EH (cell line): Measurements from ENCODE around the gene APMAP.

Source experiments
- DNase-seq: peaks from one replicate; pipeline ENCODE4 v3.0.0-alpha.2; 2015; ENCODE audit warnings: low read depth

Gene APMAP

DNA sequence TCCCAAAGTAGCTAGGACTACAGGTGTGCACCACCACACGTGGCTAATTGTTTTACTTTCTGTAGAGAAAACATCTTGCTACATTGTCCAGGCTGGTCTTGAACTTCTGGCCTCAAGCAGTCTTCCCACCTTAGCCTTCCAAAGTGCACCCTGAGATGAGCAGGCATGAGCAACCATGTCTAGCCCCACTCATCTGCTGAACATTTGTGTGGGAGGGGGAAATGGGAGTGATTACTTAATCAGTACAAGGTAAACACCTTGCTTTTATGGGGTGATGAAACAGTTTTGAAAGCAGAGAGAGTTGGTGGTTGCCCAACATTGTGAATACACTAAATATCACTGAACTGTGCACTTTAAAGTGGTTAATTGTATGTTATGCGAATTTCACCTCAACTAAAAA is 5.3 kb downstream of the APMAP start:
- no peak for DNase-seq

DNA sequence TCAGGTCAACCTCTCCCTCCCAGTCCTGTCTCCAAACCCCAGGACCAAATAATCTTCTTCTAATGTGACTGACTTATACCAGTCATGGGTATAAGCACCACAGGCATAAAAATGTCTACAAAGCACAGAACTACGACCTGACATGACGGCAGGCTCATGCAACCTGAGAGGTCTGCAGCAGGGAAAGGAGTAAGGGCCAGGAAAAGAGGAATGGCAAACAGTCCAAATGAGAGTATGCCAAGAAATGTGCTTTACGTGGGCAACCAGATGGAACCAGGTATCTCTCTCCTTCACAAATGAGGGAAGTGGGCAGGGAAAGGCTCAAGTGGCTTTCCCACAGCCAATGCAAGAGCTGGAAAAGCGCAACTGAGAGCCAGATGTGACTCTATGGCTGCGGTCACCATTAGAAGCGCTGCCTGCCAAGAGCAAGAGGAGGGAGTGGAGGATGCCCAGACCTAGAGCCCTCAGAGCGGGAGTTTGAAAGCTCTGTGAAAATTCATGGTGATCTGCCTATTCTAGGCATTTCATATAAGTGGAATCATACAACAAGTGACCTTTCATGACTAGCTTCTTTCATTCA is 6.0 kb downstream of the APMAP start:
- DNase-seq: no peak

DNA sequence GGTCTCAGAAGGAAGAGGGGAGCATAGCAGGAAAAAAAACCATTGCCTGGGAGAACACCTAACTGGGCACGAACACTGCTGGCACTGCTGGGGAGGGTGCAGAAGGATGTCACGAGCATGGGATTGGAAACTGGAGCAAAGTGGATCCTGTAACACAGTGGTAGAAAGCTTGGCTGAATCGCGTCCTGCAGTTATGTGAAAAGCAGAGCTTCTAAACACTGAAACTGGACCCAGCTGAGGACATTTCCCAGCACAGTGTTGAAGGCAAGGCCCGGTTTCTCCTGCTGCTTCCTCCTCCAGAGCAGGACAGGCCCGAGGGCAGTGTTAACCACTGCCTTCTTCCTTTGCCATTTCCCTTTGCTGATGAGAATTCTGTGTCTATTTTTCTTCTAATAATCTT is 6.7 kb downstream of the APMAP start:
- DNase-seq: no peak

DNA sequence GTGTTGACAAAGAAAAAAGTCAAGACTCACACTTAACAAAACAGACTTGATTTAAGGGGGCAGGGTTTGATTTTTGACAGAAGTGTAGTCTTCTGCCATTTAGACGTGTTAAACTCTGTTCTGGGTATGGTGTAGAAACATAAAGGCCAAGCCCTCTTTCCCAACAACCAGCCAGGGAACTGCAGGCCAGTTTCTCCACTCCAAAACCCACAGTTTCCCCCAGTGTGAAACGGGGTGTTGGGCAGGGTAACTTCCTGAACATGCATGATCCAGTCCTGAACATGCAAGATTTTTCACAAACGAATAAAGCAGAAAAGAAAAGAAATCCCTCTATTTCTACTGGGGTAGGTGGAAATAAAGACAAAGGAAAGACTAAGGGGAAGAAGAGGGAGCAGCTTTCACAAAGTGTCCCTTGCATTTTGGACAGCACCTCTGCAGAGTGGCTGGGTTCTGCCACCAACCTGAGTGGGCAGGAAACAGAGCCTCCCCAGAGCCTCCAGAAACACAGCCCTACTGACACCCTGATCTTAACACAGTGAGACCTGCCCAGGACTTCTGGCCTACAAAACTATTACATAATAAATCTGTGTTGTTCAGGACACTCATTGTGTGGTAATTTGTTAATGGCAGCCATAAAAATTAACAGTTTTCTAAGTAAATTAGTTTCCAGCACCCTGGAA is 7.5 kb downstream of the APMAP start:
- no peak for DNase-seq

DNA sequence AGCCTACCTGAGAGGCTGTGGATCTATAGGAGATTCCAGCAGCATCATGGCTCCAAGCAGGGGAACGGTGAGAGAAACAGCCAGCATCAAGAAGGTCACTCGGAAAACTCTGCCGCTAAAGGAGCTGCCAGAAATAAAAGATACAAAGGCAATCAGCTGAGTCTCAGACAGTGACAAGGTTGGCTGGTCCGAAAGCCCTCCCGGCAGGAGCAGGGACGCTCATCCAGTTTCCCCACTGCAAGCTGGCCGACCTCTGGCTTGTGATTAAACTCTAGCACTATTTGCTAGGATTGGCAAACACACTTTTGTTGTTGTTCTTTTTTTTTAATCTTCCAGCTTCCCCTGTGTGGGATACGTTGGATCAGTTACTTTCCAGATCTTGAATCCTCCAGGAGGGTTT is 8.7 kb downstream of the APMAP start:
- no peak for DNase-seq

DNA sequence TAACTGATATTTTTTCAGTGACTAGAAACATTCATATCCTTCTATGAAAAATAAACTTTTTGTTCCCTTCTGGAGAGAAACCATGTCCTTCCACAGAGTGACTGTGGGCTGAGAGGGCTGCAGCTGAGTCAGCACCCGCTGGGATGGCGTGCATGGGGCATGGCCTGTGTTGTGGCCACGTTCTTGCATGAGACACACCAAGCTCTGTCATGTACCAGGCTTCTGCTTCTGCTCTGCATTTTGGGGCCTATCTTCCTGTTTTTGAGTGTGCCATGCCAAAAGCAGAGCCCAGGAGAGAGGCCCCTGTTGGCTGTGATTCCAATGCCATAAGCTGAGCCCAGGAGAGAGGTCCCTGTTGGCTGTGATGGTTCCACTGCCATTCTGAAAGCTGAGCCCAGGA is 10.8 kb downstream of the APMAP start:
- DNase-seq: no peak

DNA sequence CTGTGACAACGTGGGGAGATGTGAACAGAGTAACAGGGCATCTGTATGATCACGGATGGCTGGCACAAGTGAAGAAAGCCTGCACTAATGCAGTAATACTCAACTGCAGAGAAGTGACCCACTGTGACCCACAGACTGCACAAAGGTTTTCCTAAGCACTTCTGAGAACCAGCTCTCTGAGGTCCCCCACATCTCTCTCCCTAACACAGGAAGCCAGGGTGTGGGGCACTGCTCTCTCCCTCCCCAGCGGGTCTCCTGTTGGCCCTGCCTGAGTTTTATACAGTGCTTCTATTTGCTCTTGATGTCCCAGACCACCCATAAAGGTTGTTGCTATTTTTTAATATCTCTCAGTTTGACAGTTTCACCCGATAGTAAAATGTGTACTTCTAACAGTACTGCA is 11.3 kb downstream of the APMAP start:
- DNase-seq: no peak

DNA sequence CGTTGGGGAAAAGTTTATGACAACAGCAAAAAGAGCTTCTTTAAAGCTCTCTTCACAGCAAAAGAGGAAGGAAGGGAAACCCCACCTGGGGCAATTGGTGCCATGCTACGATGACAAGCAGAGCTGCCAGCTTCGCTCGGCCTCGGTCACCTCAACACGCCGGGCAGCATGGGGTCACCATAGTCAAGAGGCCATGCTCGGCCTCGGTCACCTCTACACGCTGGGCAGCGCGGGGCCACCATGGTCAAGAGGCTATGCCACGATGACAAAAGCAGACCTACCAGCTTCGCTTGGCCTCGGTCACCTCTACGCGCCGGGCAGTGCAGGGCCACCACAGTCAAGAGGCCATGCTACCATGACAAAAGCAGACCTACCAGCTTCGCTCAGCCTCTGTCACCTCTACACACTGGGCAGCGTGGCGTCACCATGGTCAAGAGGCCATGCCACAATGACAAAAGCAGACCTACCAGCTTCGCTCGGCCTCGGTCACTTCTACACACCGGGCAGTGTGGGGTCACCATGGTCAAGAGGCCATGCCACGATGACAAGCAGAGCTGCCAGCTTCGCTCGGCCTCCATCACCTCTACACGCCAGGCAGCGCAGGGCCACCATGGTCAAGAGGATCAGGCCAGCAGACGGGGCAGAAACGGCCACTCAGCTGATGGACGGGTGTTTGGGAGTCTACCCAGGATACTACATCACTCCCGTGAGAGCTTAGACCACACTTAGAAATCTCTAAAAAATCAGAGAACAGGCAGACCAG is 12.1 kb downstream of the APMAP start:
- DNase-seq: no peak

DNA sequence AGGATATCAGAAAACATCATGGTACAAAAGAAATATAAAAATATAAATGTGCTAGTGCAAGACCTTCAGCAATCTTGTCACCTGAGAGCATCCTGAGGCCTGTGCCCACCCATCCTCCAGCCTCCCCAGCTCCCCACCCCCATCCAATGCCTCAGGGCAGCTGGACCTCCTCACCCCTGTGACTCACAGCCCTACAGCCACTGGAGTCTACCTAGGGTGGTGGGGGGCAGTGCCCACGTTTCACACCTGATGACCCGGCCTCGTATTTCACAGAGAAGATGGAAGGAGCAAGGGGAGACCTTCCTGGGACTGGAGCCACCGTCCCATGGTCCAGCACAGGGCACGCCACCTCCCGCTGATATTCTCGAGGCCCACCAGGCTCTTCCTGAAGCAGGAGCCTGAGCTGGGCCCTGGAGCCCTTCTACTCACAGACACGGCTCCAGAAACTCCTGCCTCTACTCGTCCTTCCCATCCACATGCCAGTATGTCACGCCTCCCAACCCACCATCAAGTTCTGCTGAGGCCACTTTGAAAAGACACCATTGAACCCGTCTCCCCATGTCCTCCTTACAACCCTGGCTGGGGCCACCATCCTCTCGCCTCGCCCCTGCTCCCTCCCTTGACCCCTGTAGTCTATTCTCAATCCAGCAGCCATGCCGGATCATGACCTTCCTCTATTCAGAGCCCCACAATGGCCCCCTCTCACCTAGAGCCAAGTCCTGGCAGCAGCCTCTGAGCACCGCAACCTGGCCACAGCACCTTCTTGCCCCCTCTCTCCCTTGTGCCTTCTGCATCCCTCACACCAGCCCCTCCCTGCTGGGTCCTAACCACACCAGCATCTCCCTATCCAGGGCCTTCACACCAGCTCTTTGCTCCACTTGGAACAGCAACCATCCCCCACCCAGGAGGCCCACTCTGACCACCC is 13.3 kb downstream of the APMAP start:
- DNase-seq: no peak

DNA sequence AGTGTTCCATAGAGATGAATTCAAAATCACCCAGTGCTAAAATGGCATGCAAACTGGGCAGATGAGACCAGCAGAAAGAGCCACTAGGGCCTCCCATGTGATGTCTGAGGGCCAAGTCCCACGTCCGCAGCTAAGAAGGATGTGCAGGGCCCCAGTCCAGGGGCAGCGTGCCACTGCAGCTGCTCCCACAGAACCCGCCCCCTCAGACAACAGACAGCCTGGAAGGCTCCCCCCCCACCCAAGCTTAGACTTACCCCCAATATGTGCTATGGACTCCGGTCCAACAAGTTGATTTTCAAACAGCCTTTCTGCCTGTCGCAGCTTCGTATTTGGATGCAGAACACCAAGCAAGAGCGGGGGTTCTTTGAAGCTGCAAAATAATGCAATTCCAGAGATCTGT is 14.0 kb downstream of the APMAP start:
- DNase-seq: no peak

DNA sequence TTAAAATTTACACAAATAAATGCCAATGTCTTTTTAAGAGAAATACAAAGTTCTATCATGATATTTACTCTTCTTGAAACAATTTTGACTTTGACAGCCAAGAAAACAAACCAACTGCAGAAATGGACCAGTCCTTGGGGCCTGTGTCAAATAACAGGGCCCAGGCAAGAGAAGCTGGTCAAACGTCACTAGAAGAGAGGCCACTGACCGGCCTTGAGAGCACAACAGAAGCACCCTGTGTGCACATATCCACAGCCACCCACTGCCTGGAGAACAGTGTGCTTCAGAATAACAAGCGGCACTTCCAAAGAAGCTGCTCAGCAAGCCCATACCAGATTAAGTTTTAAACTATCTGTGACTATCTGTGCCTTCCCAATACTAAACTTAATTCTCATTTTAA is 14.8 kb downstream of the APMAP start:
- DNase-seq: no peak

DNA sequence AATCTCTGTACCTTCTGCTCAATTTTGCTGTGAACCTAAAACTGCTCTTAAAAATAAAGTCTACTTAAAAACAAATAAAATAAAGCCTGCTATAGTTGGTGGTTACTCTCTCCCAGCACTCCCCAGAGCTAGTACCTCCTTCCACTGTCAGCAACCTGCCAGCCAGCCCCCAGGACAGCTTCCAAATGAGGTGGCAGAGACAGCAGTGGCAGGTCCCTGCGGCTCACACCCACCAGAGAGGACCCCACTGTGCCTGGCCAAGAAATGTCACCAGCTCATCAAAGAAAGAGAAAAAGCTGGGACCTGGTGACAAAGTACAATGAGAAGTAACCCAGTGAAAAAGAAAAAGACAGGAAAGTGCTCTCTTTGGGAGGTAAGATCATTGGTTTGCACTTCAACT is 15.2 kb downstream of the APMAP start:
- DNase-seq: no peak

DNA sequence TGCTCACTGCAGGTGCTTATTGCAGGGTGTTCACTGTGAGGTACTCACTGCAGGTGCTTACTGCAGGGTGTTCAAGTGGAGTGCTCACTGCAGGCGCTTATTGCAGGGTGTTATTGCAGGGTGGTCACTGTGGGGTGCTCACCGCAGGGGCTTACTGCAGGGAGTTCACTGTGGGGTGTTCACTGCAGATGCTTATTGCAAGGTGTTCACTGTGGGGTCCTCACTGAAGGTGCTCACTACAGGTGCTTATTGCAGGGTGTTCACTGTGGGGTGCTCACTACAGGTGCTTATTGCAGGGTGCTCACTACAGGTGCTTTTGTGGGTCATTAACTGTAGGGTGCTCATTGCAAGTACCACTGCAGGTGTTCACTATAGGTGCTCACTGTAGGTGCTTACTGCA is 20.2 kb downstream of the APMAP start:
- no peak for DNase-seq

DNA sequence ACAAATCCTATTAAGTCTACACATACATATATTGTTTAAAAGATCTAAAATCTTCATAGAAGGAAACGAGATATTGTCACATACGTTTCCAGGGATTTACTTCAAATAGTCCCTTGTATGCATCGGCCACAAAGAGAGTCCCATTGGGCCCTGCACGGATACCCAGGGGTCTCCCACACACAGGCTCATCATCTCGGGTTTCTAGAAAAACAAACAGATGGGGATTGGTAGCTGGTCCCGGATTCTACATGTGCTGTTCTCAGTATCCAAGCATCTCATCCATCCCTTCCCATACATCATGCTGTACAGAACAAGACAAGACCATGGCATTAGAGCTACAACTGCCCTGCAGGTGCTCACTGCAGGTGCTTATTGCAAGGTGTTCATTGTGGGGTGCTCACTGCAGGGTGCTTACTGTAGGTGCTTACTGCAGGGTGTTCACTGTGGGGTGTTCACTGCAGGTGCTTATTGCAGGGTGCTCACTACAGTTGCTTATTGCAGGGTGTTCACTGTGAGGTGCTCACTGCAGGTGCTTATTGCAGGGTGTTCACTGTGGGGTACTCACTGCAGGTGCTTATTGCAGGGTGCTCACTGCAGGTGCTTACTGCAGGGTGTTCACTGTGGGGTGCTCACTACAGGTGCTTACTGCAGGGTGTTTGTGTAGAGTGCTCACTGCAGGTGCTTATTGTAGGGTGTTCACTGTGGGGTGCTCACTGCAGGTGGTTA is 21.0 kb downstream of the APMAP start:
- no peak for DNase-seq

DNA sequence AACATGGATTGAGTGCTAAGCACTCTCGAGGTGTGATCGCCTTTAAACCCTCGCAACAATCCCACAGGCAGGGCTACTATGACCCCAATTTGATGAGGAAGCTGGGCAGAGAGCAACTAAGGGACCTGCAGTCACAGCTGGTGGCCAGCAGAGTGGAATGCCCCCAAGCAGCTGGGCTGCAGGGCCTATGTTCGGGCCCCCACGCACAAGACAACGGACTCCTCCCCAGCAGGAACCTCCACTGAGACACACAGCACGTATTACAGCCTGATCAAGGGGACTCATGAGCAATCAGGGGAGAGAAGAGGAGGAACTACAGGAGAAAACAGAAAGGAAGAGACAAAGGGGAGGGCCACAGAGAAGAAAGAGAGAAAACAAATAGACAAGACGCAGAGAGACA is 21.8 kb downstream of the APMAP start:
- no peak for DNase-seq

DNA sequence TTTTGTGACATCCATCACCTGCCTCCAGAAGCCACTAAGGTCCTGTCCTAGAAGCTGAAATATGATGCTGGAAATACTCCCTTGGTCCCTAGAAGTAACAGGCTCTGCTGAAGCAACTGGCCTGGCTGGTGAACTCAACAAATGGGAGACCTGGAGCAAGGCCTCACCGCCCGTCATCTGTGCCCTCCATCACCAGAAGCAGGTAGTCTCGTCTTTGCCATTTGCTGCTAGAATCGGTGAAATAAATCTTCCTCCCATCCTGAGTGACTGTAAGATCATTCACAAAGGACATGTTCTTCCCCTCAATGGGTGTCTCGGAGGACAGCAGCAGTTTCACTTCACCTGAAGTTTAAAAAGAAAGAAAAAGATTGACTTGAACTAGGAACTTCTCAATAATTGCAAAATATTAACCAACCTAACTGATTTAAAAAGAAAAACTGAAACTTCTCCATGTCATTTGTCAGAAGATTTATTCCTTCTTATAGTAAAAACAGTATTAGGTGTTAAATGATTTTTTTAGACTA is 22.5 kb downstream of the APMAP start:
- DNase-seq: no peak

DNA sequence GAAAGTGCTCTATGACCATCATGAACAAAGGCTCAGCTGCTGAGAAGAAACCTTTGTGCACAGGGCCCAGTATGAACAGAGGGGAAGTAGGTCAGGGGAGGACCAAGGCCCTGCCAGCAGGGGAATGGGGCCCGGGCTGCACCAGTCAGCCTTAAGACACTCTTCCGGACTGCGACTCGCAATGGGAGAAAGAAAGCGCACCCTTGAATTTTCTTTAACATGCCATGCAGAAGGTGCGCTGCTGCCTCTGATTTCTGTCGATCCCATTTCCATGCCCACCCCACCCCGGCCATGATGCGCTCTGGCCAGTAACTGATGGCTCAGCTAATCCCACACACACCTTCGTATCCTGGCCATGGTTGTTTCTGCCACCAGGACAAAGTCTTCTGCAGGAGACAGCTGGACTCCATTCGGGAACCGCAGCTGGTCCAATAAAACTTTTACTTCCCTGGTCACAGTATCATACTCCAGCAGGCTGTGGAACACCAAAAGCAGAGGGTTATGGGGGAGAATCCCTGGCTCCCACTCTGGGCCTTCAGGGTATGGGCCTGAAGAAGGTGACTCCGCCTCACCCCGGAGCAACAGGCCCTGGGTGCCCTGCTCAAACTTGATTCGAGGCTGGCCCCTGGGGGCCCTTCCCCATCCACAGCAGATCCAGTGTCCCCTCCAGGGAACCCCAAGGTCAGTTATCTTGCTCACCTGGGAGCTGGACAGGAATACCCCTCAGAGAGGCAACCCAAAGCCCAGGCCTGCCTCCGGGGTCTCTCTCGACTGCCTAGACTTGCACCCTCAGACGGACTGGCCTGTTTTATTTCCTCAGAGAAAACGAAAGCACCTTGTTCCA is 23.1 kb downstream of the APMAP start:
- DNase-seq: no peak

DNA sequence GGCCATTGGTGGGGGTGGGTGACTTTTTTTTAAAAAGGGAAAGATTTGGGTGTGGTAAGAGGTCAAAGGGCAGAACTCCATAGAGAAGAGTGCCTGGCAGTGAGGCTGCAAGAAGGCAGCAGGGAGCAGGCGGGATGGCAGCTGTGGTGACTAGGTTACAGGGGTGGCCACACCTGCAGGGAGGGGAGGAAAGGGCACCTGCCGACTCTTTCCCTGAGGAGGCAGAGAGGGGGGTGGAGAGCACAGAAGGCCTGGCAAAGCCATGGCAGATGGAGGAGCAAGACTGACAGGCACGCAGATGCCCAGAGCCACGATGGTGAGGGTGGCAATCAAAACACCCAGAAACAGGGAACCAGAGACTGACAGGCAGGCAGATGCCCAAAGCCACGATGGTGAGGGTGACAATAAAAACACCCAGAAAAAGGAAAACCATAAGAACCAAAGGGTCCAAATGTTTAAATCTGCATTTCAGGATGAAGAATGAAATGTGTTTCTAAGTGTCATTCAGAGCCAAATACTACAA is 24.2 kb downstream of the APMAP start:
- no peak for DNase-seq

DNA sequence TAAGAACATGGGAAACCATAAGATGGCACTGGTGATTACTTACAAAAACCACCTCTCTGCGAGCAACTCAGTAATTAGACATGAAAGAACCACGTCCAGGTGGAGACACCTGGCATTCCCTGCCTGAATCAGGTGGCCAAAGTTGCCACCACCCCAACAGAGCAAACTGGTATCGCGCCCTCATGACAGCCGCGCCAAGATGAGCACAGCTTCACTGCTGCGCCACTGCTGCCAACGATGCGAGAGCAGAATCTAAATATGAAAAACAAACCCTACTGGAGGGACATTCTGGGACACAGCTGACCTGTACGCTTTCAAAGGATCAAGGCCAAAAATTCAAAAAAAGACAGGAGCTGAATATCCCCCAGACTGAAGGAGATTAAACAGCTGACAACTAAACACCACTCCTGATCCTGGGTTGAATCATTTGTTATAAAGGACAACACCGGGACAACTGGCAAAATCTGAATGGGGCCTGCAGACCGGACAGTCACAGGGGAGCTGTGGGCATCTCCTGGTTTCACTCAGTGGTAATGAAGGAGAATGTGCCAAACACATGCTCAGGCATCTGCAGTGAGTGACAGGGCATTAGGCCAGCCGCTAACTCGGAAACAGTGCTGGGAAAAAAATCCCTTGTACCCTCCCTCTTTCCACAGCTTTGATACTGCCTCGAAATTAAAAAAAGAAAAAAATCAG is 26.1 kb downstream of the APMAP start:
- no peak for DNase-seq
